GM03348 (cell line): ENCODE data around the gene RNF126.
A peak's percentile ranks its signal among the peaks of the same experiment; 100 is the strongest.
"Not testable (repeated sequence)": the region's sequence is repeated elsewhere in the genome, so short reads cannot be mapped to it uniquely, and the experiment has no call there.

ENCODE experiments used
- DNase-seq: peaks from one replicate; pipeline ENCODE4 v3.0.0; 2012; ENCODE audit warnings: low spot score

Gene RNF126

GRCh38 chr19:662962-663681, at the start of gene RNF126:
Gene RNF126 (minus strand): TSS chr19:663214. CDS start chr19:663121, 93 bp downstream.
- DNase-seq = peak; percentile 96

- DNase-seq = no peak
Observed at GRCh38 chr19:711254-711653, 48.2 kb upstream of the RNF126 start.

GRCh38 chr19:710767-711166, 47.8 kb upstream of the RNF126 start:
- DNase-seq = peak; percentile 47

GRCh38 chr19:709965-710571, 47.1 kb upstream of the RNF126 start:
- DNase-seq = peak; percentile 61

GRCh38 chr19:709196-709964, 46.4 kb upstream of the RNF126 start:
- no peak for DNase-seq

- DNase-seq = peak; percentile 65
Observed at GRCh38 chr19:708154-709143, 45.4 kb upstream of the RNF126 start, which contains the start of gene PALM. Gene PALM (plus strand): TSS chr19:708935. CDS start chr19:709147, 212 bp downstream.

GRCh38 chr19:704447-704741, 41.4 kb upstream of the RNF126 start:
- no peak for DNase-seq

- peak; percentile 71 for DNase-seq
Observed at GRCh38 chr19:703651-704446, 40.8 kb upstream of the RNF126 start.

GRCh38 chr19:703329-703650, 40.3 kb upstream of the RNF126 start:
- DNase-seq = no peak

GRCh38 chr19:702847-703246, 39.8 kb upstream of the RNF126 start:
- DNase-seq = not testable (repeated sequence)

GRCh38 chr19:699885-700284, 36.9 kb upstream of the RNF126 start:
- not testable (repeated sequence) for DNase-seq

GRCh38 chr19:698529-698928, 35.5 kb upstream of the RNF126 start:
- DNase-seq = not testable (repeated sequence)

GRCh38 chr19:695352-695949, 32.4 kb upstream of the RNF126 start, which contains the start of gene PRSS57:
Gene PRSS57 (minus strand): TSS chr19:695452. CDS start chr19:695430, 22 bp downstream.
- no peak for DNase-seq

GRCh38 chr19:694481-695351, 31.7 kb upstream of the RNF126 start:
- DNase-seq = no peak

GRCh38 chr19:690203-690602, 27.2 kb upstream of the RNF126 start:
- DNase-seq = no peak

- no peak for DNase-seq
Observed at GRCh38 chr19:688992-689391, 26.0 kb upstream of the RNF126 start.

GRCh38 chr19:688214-688613, 25.2 kb upstream of the RNF126 start:
- peak; percentile 68 for DNase-seq

GRCh38 chr19:687569-688166, 24.7 kb upstream of the RNF126 start:
- DNase-seq = no peak
